Renal cortex interstitium (tissue), 11 donors: ENCODE results near the gene TIAM1. TPM values are rescaled to one million over a fixed set of nuclear protein-coding genes. Genes with fewer than 3 reads are reported as not detected.

Source experiments
- DNase-seq, 11 donors: peaks; one replicate each; pipeline ENCODE4 v3.0.0-alpha.2; 2013; ENCODE audit warnings: low read depth in 9 of 11, low spot score in 4 of 11; ENCODE audit errors: extremely low read depth in 1 of 11
- polyA plus RNA-seq, 3 donors: library from polyadenylated mRNA; unstranded; fragments of 120-200 nt; gene quantifications; one replicate each; pipeline ENCODE4 v1.2.1, GENCODE V29; 2013; ENCODE audit not compliant: insufficient read length in 3 of 3

The TIAM1 gene
- polyA plus RNA-seq, 3 donors, result 13.5 to 15.9 (median 14.3) TPM

- DNase-seq, result no peak
These were observed 48.4 kb downstream of the TIAM1 start for GRCh38 chr21:31295676-31296075.

DNA sequence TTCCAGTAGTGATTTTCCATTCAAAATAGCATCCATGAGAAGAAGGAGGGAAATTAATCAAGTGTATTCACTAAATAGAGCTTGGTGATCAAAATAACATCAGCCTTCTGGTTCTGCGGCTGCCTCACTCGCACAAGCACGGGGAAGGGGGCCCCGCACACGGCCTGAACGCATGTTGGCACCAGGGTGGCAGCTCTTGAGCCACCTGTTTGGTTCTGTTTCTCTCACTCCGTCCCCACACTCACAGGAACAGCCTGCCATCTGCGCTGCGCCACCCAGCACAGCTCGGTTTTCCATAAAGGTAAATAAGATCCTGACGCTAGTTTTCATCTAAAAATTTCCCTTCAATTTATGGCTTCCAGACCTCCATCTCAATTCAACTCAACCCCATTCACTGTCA lies 49.4 kb downstream of the TIAM1 start:
- no peak for DNase-seq

- no peak for DNase-seq
These were observed 50.1 kb downstream of the TIAM1 start for GRCh38 chr21:31293986-31294385.

- no peak for DNase-seq
These were observed 53.3 kb downstream of the TIAM1 start for GRCh38 chr21:31290765-31291164.

- DNase-seq, result no peak
These were observed 54.4 kb downstream of the TIAM1 start for GRCh38 chr21:31289702-31290101.

DNA sequence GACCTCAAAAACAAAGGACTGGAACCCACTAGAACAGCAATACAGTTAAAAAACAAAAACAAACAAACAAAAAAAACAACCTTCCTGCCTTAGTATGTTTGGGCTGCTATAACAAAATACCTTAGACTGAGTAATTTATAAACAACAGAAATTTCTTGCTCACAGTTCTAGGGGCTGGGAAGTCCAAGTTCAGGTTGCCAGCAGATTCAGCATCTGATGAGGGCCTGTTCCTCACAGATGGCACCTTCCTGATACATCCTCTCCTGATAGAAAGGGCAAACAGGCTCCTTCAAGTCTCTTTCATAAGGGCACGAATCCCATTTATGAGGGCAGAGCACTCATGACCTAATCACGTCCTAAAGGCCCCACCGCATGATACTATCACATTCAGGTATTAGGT lies 55.9 kb downstream of the TIAM1 start:
- DNase-seq, result no peak

DNA sequence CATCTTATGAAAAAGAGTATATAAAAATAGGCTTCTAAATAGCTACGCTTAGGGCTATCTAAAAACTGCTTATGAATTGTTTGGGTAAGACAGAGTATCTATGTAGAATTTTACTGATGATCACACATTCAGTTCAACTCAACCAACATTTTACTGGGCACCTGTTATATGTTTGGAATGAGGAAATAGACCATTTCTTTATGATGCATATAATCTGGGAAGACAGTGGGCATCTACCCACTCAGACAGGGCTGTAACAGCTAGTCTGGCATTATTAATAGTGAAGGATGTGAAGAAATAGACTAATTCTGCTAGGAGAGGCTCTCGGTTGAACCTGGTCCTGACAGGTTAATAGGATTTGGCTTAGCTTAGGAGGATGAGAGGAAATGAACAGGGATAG lies 56.9 kb downstream of the TIAM1 start:
- no peak for DNase-seq

DNA sequence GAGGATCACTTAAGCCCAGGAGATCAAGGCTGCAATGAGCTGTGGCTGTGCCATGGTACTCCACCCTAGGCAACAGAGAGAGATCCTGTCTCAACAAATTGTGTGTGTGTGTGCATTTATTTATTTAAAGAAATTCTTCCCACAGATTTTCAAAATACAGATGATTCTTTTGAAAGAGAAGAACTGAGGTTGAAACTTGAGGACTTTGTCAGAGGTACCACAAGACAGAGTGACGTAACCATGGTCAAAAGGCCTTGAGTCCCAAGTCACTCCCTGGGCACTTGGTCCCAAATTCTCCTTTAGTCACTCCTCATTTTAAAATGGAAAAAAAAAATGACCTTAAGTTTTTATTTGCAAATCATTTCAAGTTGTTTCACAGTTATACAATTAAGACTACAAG lies 57.4 kb downstream of the TIAM1 start:
- no peak for DNase-seq

DNA sequence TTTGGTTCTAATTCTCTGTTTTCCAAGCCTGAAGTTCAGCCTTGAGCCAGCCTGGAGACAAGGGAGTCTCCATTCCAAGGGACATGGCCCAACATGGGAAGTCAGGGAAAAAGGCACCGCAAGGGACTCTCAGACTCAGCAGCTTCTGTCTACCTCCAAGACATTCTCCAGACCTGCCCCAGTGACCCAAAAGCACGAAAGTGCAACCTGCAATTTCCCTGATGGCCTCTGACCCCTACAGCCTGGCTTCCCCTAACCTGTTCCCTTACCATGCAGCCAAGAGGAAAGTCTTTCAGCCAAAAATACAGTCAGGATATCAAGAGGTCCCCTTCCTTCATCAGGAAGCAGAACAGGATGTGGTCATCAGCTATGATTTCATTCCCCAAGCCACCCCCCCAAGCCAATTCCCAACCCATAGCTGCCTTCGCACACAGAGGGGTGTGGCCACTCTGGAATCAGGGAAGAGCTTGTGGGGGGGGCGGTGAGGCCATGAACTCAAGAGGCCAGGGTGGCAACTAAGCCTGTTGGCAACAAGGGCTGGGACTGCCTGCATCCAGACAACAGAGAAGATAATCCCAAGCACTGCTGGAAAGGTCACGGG lies 59.2 kb downstream of the TIAM1 start:
- DNase-seq, result no peak

GRCh38 chr21:31283025-31283424 lies 61.0 kb downstream of the TIAM1 start:
- no peak for DNase-seq

- no peak for DNase-seq
These were observed 61.9 kb downstream of the TIAM1 start for GRCh38 chr21:31282095-31282709.

- DNase-seq, result no peak
These were observed 62.5 kb downstream of the TIAM1 start for GRCh38 chr21:31281561-31281960.

DNA sequence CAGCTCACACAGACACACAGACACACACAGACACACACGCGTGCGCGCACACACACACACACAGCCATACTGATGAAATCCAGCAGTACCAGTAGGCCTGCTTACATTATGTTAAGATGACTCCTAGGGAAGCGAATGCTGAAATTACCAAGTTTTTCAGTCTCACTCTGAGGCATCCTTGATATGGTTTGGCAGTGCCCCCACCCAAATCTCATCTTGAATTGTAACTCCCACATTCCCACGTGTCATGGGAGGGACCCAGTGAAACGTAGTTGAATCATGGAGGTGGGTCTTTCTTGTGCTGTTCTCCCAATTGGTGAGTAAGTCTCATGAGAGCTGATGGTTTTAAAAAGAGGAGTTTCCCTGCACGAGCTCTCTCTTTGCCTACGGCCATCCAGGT lies 64.1 kb downstream of the TIAM1 start:
- DNase-seq, result no peak

- DNase-seq, result no peak
These were observed 64.8 kb downstream of the TIAM1 start for GRCh38 chr21:31279214-31279613.

DNA sequence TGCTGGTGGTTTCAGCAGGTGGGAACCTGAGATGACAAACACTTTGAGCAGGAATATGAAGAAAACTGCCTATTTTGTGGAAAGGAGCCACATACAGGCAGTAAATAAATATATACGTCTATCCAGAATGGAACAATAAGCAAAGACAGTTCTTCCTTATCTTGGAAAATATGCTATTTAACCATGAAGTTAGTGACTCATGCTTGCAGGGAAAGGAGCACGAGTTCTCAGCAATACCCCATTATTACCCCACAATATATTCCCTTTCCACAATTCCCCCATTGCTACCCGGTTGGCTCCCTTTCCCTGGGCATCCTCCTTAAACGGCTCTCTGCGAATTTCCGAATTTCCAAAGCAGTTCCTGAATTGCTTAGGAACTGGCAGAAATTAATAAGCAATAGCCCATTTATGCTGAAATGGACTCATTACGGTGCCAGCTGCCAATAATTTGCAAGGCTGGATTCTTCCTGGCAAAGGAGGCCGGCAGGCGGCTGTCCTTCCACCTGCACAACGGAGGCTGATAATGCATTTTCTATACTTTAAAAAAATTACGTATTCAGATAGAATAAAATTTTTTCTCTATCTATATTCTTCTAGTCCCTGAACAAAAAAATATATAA lies 65.4 kb downstream of the TIAM1 start:
- DNase-seq, result no peak

- no peak for DNase-seq
These were observed 67.4 kb downstream of the TIAM1 start for GRCh38 chr21:31276663-31277062.

- no peak for DNase-seq
These were observed 68.2 kb downstream of the TIAM1 start for GRCh38 chr21:31275901-31276300.

DNA sequence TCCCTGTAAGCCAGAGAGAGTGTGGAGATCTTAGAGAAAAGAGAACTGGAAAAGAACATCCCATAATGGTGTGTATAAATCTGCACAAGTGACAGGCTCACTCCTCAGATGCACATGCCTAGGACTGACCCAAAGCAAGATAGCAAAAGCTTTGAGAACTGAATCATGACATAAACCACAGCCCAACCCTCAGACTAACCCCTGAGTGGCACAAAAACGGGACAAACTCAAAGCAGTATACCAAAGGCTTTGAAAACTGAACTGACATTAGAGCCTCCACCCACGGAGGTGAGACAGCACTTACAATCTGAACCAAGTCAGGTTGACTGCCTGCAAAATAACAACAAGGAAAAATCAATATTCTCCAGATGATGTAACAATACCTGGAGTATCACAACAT lies 70.8 kb downstream of the TIAM1 start:
- DNase-seq, result no peak

- no peak for DNase-seq
These were observed 76.0 kb downstream of the TIAM1 start for GRCh38 chr21:31268090-31268489.

DNA sequence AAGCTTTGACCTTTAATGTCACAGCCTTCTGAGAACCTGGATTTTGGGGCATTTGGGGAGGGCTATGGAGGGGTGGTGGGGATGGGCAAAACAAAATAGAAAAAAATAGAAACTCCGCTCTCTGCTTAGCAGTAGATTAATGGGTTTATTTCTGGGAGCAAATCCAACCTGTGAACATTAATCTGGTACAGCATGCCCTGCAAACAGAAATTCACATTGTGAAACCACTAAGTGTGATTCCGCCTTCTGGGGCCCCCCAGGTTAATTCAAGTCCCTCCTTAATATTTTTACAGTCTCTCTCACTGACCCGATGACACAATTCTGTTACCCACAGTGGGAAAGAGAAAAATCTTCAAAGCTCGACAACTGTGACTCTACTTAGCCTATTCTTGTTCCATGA lies 76.4 kb downstream of the TIAM1 start:
- no peak for DNase-seq

- DNase-seq, result no peak
These were observed 77.8 kb downstream of the TIAM1 start for GRCh38 chr21:31266241-31266640.
